Measurements from ENCODE around the gene PRDM16.

GRCh38 chr1:3022511-3022973 lies 46.5 kb upstream of the PRDM16 start:
- no peak for TF ChIP-seq POLR2AphosphoS5 (IDR thresholded peaks at IDR 0.05)
- no peak for TF ChIP-seq CTCF (IDR thresholded peaks at IDR 0.05)
